Erythroblast (primary cell): ENCODE data around the gene ADAMTS4.

Source experiments
- DNase-seq, 2 experiments: peaks; one replicate each; lab custom pipeline; 2025; lab: John Stamatoyannopoulos, UW
- GATA1 ChIP-seq: IDR thresholded peaks from 2 replicates; pipeline ENCODE4 v1.6.1; 2011; ENCODE audit warnings: low read depth, mild to moderate bottlenecking, control low read depth, low read length, moderate library complexity
- POLR2A ChIP-seq: IDR thresholded peaks from 2 replicates; pipeline ENCODE4 v1.6.1; 2011; ENCODE audit warnings: mild to moderate bottlenecking, low read length

Gene ADAMTS4

DNA sequence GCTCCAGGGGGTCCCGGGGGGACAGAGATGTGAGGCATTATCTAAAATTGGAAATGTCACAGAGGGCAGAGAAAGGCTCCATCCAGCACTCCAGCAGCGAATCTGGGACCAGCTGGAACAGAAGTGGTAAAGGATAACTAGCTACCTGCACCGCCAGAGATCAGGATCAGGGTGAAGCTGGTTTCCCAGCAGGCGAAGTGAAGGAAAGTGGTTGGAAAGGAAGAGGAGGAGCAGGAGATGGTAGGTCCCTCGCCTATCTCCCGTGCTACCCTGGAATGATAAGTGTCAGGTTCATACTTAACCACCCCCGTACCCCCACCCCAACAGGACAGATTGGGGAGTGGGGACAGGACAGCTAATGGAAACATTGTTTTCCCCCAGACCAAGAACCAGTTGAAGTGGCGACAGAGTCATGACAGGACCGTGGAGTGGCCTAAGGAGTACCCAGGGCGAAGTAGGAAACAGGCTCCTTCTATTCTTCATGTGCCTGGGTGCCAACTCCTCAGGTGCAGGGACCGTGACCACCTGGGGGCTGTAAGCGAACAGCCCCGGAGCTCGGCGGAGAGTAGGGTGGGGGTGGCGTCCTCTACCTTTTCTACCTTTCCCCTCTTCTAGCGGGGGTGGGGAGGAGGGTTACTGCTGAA is 22.3 kb downstream of the ADAMTS4 start:
- TF ChIP-seq GATA1, result no peak
- no peak for TF ChIP-seq POLR2A
- peak in 1 of 2 experiments; percentile 64 for DNase-seq

DNA sequence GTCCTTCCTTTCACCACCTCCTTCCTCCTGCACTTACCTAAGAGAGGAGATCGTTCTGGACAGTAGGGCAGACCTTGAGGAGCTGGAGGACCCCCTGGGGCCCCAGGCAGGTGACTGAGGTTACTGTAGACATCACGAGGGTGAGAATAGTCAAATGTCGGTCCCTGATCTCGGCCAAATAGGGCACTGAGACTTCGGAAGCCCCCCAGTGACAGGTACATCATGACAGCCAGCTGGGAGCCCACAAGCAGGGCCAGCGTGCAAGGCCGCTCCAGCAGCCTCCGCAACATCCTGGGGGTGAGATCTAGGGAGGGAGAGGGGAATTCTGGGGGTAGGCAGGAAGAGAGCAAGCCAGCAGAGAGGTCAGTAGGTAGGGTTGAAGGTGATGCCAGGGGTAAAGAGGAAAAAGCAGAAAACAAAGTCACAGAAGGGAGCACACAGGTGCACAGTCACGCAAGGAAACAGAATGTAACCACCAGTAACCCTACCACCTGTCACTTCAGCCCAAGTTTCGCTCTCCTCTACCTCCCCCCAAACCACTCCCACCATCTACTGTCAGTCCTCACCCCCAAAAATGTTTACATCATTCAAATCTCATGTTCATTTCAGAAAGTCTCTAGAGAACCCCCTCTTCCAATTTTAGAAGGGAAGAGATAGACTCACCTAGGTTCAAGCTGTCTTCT is 22.9 kb downstream of the ADAMTS4 start:
- TF ChIP-seq GATA1 (no peak), POLR2A (no peak)
- no peak for DNase-seq

DNA sequence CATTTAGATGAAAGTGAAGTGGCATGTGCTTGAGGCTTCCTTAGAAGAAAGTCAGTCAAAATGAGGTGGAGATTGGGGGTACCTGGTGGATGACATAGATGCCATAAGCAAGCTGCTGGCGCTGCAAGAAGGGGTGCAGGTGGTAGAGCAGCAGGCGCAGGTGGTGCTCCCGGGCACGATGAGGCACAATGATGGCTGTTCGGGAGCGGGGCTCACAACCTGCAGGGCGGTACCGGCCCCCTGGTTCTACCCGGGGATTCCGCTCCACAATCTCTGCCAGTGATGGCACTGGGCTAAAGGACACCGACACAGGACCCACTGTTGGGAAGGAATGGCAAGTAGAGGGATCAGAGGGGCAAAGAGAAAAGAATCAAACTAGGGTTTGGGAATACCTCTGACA is 23.9 kb downstream of the ADAMTS4 start:
- DNase-seq, result no peak
- TF ChIP-seq POLR2A (peak; percentile 31), GATA1 (no peak)

DNA sequence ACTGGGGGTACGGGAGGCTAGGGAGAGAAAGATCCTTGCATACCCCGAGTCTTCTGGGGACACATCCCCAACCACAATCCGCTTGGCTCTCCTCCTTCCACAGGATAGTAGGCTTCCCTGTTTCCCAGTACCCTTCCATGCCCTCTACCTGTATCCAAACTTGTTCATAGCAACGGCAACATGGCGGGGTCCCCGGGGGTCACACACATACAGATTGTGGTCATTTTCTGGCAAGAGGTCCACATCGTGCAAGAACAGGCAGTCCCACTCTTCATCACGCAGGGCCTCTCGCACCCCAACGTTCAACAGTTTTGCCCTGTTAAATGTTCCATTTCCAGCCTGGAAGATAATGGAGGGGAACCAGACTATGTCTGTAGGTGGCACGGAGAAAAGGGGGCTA is 25.1 kb downstream of the ADAMTS4 start:
- no peak for DNase-seq

DNA sequence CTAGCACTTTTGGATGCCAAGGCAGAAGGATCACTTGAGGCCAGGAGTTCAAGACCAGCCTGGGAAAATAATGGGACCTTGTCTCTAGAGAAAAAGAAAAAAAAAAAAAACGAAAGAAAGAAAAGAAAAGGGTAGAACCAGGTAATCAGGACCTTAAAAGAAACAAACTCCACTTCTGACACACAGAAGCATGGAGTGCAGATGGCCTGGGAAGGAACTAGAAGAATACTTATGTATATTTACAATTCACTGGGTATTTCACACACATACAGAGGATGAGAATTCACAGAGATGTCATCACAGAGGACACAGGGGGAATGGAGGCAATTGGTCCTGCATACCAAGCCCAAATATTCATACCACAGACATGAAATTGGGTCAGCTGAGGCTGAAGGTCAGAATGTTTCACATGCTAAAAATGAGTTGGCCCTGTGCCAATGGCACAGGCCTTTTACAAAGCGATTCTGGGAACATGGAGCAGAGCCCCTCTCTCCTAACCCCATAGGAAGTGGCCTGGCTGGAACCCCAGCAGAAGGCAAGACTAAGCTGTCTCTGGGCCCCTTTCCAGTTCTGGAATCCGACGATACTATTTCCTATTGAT is 26.0 kb downstream of the ADAMTS4 start:
- TF ChIP-seq POLR2A (peak; percentile 14), GATA1 (no peak)

More for the DNA sequence above, 25.1 kb downstream of the ADAMTS4 start:
- no peak for TF ChIP-seq POLR2A
- no peak for TF ChIP-seq GATA1

DNA sequence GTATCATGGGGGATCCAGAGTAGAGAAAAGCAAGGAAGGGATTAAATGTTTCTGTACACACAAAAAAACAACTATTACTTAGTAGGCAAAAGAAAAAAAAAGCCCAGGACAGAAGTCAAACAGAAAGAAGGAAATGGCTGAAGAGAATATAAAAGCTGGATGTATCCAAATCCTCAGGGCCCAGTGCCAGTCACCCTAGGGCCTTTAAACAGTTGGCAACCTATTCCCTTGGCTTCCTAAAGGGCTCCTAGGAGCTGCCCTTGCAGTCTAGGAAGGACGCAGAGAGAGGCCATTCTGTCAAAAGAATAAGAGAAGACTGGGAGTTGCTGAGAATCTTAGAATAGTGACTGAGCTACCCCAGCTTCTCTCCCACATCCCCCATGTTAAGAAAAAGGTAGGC is 26.5 kb downstream of the ADAMTS4 start:
- no peak for DNase-seq
- TF ChIP-seq POLR2A (no peak), GATA1 (no peak)

More for the DNA sequence above, 26.0 kb downstream of the ADAMTS4 start:
- no peak for DNase-seq

DNA sequence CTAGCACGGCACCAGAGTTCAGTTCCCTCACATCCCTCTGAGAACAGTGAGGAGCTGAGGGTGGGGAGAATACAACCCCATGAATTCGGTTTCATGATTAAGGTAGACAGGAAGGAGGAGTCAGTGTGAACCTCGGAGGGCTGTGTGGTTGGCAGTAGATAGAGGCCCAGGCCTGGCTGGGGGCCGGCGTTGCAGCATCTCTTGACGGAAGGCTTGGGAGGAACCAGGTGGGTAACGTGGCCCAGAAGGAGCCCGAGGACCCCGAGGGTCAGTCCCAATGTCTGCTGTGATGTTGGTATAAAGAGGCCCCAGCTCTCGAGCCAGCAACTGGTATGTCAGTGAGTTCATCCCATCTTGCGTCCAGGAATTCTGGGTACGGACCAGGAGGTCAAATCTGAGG is 27.2 kb downstream of the ADAMTS4 start:
- TF ChIP-seq POLR2A (peak; percentile 6), GATA1 (no peak)
- no peak for DNase-seq

DNA sequence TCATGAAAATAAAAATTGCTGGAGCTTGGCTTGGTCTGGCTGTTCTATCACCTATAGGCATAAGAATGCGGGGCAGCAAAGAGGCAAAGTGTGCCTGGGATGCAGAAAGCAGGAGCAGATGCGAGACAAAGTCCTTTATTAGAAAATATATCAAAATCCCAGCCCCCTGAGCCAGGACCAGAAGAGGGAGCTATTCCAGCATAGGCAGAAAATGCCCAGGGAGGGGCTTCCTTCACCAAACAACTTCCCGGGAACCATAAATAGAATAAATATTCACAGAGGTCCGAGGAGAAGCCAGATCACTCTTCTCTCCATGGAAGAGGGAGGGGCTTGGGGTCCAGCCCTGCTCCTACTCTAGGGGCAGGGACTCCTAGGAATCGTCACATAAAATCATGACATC is 27.7 kb downstream of the ADAMTS4 start:
- TF ChIP-seq GATA1 (no peak), POLR2A (no peak)
- no peak for DNase-seq

DNA sequence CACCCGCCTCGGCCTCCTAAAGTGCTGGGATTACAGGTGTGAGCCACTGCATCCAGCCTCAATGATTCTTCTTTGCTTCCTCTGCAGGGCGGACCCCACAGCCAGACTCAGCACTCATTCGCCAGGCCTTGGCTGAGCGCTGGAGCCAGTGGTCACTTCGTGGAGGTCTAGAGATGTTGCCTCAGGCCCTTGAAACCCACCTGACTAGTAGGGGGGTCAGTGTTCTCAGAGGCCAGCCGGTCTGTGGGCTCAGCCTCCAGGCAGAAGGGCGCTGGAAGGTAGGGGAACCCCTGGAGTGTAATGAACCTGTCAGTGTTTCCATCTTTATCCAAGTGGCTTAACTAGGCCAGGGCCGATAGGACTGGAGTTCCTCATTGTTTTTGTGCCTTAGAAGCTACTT is 29.9 kb downstream of the ADAMTS4 start:
- TF ChIP-seq POLR2A (no peak), GATA1 (no peak)

DNA sequence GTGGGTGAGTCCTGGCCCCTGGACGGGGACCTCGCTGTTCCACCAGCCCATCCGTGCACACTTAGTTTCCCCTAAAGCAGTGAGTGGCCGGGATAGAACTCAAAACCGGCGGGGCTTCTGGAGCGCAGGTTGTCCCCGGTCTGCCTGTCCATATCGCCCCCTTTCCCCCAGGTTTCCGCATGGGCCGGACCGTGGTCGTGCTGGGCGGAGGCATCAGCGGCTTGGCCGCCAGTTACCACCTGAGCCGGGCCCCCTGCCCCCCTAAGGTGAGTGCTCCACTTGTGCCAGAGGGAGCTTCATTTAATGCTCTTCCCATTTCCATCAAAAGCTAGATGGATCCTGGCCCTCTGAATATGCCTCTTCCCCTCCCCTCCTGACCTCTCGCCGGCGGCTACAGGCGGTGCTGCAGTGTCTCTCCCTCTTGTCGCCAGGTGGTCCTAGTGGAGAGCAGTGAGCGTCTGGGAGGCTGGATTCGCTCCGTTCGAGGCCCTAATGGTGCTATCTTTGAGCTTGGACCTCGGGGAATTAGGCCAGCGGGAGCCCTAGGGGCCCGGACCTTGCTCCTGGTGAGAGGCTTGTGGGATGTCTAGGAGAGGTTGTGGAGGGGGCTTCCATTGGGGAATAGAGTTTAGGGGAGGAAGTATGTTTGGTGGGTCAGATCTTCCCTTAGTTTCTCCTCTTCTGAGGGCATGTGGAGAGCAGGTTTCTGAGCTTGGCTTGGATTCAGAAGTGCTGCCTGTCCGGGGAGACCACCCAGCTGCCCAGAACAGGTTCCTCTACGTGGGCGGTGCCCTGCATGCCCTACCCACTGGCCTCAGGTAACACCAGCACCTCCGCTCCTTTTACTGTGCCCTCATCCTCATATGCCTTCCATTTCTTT is 31.9 kb downstream of the ADAMTS4 start:
- peak; percentile 83 to 89 for DNase-seq
- TF ChIP-seq GATA1 (no peak), POLR2A (peak; percentile 96)

More for the DNA sequence above, 29.9 kb downstream of the ADAMTS4 start:
- no peak for DNase-seq

DNA sequence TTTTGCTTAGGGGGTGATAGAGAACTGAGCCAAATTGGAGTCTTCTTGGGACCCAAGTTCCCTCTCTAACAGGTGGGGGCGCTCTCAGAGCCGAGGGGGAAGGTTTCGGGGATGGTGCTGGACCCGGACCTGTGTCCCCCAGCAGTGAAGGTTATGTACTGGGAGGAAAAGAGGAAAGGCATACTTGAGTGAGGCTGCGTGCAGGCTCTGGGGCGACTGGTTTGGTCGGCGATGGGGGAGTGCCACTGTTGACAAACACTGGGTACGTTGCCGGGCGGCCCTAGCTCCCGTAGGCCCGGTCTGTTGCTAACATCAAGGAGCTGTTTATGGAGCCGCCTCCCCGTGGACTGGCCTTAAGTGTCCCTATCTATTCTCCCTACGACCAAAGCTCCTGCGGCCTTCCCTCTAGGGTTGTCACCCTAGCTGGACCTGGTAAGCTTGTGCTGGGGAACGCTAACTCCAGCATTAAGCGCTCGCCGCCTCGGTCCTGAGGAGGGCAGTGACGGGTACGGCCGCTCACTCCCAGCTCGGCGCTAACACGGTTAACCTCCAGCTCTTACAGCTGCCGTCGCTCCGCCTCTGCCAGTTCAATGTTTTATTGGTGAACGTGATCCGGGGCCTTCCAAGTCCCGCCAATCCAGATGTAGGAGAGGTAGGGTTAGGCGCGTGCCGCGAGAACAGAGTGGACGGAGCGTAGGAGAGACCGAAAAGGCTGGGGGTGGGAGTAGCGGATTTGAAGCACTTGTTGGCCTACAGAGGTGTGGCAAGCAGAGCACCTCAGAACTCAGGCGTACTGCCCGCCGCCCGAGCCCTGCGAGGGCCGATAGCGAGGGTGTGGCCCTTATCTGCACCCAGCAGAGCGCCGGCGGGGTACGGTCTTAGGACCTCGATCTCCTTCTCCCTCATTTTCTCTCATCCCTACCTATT is 32.8 kb downstream of the ADAMTS4 start, which contains the start of gene PPOX:
Gene PPOX (plus strand): TSS at position 685 of the 927 bp plus-strand sequence. CDS start 422 bp downstream, outside the sequence.
- TF ChIP-seq POLR2A (peak; percentile 99), GATA1 (peak; percentile 99)
- peak; percentile 100 for DNase-seq

DNA sequence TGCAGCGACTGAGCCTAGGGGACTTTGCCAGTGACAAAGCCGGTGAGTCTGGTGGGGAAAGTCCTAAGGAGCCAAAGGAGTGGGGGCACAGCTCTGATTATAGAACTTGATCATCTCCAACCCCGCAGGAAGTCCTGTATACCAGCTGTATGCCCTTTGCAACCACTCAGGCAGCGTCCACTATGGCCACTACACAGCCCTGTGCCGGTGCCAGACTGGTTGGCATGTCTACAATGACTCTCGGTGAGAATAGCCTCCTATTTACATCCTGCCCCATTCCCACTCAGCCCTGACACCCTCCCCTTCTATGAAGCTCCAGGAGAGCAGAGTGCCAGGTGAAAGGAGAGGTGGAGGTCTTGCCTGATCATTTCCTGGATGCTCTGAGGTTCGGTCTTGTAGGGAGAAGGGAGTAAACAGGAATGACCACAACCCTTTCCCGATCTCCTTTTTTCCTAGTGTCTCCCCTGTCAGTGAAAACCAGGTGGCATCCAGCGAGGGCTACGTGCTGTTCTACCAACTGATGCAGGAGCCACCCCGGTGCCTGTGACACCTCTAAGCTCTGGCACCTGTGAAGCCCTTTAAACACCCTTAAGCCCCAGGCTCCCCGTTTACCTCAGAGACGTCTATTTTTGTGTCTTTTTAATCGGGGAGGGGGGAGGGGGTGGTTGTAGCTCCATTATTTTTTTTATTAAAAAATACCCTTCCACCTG is 33.8 kb downstream of the ADAMTS4 start:
- no peak for TF ChIP-seq GATA1
- TF ChIP-seq POLR2A, result no peak
- DNase-seq, result peak; percentile 45 to 68
